KOPT-K1 (cell line): ENCODE data around the gene PCDHGA12.
"Not testable (repeated sequence)": the region's sequence is repeated elsewhere in the genome, so short reads cannot be mapped to it uniquely, and the experiment has no call there.

Experiments
- H3K27ac ChIP-seq: fragments of 200-600 bp; sonication (generic); 2 replicates; pipeline ENCODE4 v1.5.1; 2016; ENCODE audit warnings: antibody characterized with exemption, mild to moderate bottlenecking, low read depth, low read length; ENCODE audit not compliant: poor library complexity, severe bottlenecking
- H3K36me3 ChIP-seq: fragments of 200-600 bp; sonication (generic); 2 replicates; pipeline ENCODE4 v1.5.1; 2017; ENCODE audit warnings: antibody characterized with exemption, mild to moderate bottlenecking, low read length, moderate library complexity; ENCODE audit not compliant: insufficient read depth
- H3K9me3 ChIP-seq: fragments of 200-600 bp; sonication (generic); 2 replicates; pipeline ENCODE4 v1.5.1; 2017; ENCODE audit warnings: antibody characterized with exemption, low read length, mild to moderate bottlenecking; ENCODE audit not compliant: insufficient read depth, poor library complexity, severe bottlenecking

PCDHGA12 gene

DNA sequence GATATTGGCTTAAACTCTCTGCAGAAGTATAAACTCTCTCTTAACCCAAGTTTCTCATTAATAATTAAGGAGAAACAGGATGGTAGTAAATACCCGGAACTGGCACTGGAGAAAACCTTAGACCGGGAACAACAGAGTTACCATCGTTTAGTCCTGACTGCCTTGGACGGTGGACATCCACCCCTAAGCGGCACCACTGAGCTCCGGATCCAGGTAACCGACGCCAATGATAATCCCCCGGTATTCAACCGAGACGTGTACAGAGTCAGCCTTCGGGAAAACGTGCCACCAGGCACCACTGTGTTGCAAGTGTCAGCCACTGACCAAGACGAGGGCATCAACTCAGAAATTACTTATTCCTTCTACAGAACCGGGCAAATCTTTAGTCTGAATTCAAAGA is 31.7 kb upstream of the PCDHGA12 start:
- peaks cover 3% of the 10 kb centered on the region for H3K9me3 ChIP-seq
- no peak overlapping the region for H3K27ac ChIP-seq
- no peaks in the 10 kb centered on the region for H3K36me3 ChIP-seq

- no peak overlapping the region for H3K27ac ChIP-seq
- H3K9me3 ChIP-seq: peaks cover 3% of the 10 kb centered on the region
- no peaks in the 10 kb centered on the region for H3K36me3 ChIP-seq
These were observed 30.6 kb upstream of the PCDHGA12 start for GRCh38 chr5:141399555-141400258.

- Histone ChIP-seq H3K36me3 (no peaks in the 10 kb centered on the region), H3K9me3 (peaks cover 3% of the 10 kb centered on the region), H3K27ac (no peak within 1 kb of the TSS)
These were observed 27.6 kb upstream of the PCDHGA12 start, which contains the start of gene PCDHGA9 for GRCh38 chr5:141402553-141403243. TSS of gene PCDHGA9 (plus strand) at chr5:141402778. CDS start at chr5:141402953, 175 bp downstream.

DNA sequence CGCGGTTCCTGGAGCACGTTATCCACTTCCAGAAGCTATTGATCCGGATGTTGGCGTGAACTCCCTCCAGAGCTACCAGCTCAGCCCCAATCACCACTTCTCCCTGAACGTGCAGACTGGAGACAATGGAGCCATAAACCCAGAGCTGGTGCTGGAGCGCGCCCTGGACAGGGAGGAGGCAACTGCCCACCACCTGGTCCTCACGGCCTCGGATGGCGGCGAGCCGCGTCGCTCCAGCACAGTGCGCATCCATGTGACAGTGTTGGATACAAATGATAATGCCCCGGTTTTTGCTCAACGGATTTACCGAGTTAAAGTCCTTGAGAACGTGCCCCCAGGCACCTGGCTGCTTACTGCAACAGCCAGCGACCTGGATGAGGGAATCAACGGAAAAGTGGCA is 26.9 kb upstream of the PCDHGA12 start:
- no peak overlapping the region for H3K27ac ChIP-seq
- no peaks in the 10 kb centered on the region for H3K36me3 ChIP-seq
- peaks cover 3% of the 10 kb centered on the region for H3K9me3 ChIP-seq

GRCh38 chr5:141407790-141408505 is 22.4 kb upstream of the PCDHGA12 start, which contains the start of gene PCDHGB6:
TSS of gene PCDHGB6 (plus strand) at chr5:141408021. CDS start at chr5:141408203, 182 bp downstream.
- H3K27ac ChIP-seq, H3K36me3 ChIP-seq, H3K9me3 ChIP-seq: not testable (repeated sequence)

DNA sequence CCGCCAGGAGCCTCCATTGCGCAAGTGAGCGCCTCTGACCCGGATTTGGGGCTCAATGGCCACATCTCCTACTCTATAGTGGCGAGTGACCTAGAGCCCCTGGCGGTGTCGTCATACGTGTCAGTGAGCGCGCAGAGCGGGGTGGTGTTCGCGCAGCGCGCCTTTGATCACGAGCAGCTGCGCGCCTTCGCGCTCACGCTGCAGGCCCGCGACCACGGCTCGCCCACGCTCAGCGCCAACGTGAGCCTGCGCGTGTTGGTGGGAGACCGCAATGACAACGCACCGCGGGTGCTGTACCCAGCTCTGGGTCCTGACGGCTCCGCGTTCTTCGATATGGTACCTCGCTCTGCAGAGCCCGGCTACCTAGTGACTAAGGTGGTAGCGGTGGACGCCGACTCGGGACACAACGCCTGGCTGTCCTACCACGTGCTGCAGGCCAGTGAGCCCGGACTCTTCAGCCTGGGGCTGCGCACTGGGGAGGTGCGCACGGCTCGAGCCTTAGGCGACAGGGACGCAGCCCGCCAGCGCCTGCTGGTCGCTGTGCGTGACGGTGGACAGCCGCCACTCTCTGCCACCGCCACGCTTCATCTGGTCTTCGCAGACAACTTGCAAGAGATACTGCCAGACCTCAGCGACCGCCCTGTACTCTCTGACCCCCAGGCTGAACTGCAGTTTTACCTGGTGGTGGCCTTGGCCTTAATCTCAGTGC is 20.6 kb upstream of the PCDHGA12 start:
- Histone ChIP-seq H3K36me3 (no peaks in the 10 kb centered on the region), H3K9me3 (no peaks in the 10 kb centered on the region), H3K27ac (no peak overlapping the region)

GRCh38 chr5:141411575-141411974 is 18.7 kb upstream of the PCDHGA12 start:
- Histone ChIP-seq H3K36me3 (no peaks in the 10 kb centered on the region), H3K9me3 (no peaks in the 10 kb centered on the region), H3K27ac (no peak overlapping the region)

- Histone ChIP-seq H3K36me3 (no peaks in the 10 kb centered on the region), H3K9me3 (no peaks in the 10 kb centered on the region), H3K27ac (no peak within 1 kb of the TSS)
These were observed 17.3 kb upstream of the PCDHGA12 start, which contains the start of gene PCDHGA10 for GRCh38 chr5:141412854-141413539. TSS of gene PCDHGA10 (plus strand) at chr5:141412987. CDS start at chr5:141413176, 189 bp downstream.

DNA sequence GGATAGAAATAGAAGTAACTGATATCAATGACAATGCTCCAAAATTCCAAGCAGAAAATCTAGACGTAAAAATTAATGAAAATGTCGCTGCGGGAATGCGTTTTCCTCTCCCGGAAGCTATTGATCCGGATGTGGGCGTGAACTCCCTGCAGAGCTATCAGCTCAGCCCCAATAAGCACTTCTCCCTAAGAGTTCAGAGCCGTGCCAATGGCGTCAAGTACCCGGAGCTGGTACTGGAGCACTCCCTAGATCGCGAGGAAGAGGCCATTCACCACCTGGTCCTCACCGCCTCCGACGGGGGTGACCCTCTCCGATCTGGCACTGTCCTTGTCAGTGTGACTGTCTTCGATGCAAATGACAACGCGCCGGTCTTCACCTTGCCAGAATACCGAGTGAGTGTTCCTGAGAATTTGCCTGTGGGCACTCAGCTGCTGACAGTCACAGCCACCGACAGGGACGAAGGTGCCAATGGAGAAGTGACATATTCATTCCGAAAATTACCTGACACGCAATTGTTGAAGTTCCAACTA is 16.7 kb upstream of the PCDHGA12 start:
- no peaks in the 10 kb centered on the region for H3K36me3 ChIP-seq
- no peak overlapping the region for H3K27ac ChIP-seq
- H3K9me3 ChIP-seq: no peaks in the 10 kb centered on the region

DNA sequence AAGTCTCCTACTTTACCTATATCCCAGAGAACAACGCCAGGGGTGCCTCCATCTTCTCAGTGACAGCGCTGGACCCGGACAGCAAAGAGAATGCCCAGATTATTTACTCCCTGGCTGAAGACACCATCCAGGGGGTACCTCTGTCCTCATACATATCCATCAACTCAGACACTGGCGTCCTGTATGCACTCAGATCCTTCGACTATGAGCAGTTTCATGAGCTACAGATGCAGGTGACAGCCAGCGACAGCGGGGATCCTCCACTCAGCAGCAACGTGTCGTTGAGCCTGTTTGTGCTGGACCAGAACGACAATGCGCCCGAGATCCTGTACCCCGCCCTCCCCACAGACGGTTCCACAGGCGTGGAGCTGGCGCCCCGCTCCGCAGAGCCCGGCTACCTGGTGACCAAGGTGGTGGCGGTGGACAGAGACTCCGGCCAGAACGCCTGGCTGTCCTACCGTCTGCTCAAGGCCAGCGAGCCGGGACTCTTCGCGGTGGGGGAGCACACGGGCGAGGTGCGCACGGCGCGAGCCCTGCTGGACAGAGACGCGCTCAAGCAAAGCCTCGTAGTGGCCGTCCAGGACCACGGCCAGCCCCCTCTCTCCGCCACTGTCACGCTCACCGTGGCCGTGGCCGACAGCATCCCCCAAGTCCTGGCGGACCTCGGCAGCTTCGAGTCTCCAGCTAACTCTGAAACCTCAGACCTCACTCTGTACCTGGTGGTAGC is 15.6 kb upstream of the PCDHGA12 start:
- not testable (repeated sequence) for H3K36me3 ChIP-seq, H3K9me3 ChIP-seq

DNA sequence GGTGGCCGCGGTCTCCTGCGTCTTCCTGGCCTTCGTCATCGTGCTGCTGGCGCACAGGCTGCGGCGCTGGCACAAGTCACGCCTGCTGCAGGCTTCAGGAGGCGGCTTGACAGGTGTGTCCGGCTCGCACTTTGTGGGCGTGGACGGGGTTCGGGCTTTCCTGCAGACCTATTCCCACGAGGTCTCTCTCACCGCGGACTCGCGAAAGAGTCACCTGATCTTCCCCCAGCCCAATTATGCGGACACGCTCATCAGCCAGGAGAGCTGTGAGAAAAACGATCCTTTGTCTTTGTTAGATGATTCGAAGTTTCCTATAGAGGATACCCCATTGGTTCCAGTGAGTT is 15.1 kb upstream of the PCDHGA12 start:
- H3K36me3 ChIP-seq, H3K27ac ChIP-seq: not testable (repeated sequence)
- peaks cover 11% of the 10 kb centered on the region for H3K9me3 ChIP-seq

More for the DNA sequence above, 15.6 kb upstream of the PCDHGA12 start:
- H3K27ac ChIP-seq: not testable (repeated sequence)

DNA sequence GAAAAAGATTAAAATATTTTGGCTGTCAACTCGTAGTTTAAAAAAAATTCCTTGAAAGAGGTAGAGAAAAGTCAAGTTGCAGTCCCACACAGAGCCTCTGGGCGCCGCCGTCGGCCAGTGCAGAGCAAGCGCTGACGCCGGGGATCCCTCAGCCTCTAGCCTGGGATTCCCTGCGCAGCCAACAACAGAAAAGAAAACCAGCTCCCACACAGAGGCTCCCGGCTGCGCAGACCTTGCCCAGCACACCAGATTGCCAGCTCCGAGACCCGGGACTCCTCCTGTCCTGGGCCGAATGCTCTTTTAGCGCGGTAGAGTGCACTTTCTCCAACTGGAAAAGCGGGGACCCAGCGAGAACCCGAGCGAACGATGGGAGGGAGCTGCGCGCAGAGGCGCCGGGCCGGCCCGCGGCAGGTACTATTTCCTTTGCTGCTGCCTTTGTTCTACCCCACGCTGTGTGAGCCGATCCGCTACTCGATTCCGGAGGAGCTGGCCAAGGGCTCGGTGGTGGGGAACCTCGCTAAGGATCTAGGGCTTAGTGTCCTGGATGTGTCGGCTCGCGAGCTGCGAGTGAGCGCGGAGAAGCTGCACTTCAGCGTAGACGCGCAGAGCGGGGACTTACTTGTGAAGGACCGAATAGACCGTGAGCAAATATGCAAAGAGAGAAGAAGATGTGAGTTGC is 12.7 kb upstream of the PCDHGA12 start, which contains the start of gene PCDHGB7:
PCDHGB7 (plus strand) TSS at position 184 of the 679 bp plus-strand sequence; CDS start at position 367, 183 bp downstream.
- peaks cover 15% of the 10 kb centered on the region for H3K9me3 ChIP-seq
- H3K36me3 ChIP-seq, H3K27ac ChIP-seq: not testable (repeated sequence)
